ENCODE measurements around the gene INPP5F. TPM values are rescaled to one million over a fixed set of nuclear protein-coding genes. Genes with fewer than 3 reads are reported as not detected.
"Not testable (repeated sequence)": the region's sequence is repeated elsewhere in the genome, so short reads cannot be mapped to it uniquely, and the experiment has no call there.

The INPP5F gene
- total RNA-seq, 1 donor from 2014 or later = 10.6 TPM

DNA sequence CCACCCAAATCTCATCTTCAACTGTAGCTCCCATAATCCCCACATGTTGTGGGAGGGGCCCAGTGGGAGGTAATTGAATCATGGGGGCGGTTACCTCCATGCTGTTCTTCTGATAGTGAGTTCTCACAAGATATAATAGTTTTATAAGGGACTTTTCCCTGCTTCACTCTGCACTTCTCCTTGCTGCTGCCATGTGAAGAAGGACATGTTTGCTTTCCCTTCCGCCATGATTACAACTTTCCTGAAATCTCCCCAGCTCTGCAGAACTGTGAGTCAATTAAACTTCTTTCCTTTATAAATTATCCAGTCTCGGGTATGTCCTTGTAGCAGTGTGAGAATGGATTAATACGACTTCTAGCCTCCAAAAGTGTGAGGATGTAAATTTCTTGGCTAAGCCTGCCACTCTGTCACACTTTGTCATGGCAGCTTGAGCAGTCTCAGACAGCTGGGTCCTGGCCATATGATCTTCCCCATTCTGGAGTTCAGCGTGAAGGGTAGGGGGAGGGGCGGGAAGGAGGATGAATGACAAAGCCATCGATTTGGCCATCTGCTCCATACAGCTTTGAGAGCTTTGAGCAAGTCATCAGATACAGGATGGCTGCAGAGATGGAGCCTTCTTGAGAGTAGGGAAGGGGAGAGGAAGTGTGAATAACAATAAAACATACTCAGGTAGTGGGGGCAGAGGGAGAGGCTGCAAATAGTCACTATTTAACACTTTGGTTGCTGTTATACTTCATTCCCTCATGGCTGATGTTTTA, 19.1 kb upstream of the INPP5F start:
- intact Hi-C loops (cut with micrococcal nuclease) = no loop called here

DNA sequence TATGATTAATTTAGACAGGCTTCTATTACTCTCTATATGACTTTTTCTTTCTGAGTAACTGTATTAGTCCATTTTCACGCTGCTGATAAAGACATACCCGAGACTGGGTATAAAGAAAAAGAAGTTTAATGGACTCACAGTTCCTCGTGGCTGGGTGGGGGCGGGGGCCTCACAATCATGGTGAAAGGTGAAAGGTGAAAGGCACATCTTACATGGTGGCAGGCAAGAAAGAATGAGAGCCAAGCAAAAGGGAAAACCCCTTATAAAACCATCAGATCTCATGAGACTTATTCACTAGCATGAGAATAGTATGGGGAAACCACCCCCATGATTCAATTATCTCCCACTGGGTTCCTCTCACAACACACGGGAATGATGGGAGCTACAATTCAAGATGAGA, 18.5 kb upstream of the INPP5F start:
- intact Hi-C loops (cut with micrococcal nuclease) = not testable (repeated sequence)

DNA sequence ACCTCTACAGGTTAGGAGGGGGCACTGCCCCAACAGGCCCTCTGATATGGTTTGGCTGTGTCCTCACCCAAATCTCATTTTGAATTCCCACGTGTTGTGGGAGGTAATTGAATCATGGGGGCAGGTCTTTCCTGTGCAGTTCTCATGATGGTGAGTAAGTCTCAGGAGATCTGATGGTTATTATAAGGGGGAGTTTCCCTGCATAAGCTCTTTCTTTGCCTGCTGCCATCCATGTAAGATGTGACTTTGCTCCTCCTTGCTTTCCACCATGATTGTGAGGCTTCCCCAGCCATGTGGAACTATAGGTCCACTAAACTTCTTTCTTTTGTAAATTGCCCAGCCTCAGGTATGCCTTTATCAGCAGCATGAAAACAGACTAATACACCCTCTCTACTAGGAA, 14.9 kb upstream of the INPP5F start:
- intact Hi-C loops (cut with micrococcal nuclease) = not testable (repeated sequence)

DNA sequence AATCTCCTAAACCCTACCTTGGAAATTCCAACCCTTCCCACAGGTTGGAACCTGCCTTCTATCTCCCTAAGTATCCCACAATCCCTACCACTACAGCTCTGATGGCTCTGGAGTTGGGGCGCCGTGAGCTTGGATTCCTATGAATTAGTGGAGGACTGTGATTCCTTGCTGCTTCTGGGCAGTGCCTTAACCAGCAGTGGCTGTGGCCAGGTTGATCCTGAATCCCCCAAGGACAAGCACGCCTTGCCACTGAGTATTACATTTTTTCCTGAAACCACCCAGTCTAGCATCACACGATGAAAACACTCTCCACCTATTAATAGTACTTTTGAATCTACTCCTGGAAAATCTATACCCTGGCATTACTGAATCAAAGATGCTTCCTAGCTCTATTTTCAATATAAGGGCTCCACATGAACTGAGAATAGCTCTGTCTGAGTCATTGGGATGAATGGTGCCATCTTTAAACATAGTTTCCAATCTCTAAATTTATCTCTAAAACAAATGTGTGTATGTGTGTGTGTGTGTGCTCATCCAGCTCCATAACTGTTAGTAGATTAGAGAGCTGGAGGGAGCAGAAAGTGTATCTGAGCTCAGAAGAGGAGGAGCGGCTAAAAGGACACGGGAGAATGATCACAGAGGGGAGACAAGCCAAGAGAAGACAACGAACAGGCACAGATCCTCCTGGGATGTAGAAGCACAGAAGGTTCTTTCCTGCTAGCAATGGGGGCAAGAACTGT, 11.9 kb upstream of the INPP5F start:
- intact Hi-C loops (cut with micrococcal nuclease) = no loop called here

DNA sequence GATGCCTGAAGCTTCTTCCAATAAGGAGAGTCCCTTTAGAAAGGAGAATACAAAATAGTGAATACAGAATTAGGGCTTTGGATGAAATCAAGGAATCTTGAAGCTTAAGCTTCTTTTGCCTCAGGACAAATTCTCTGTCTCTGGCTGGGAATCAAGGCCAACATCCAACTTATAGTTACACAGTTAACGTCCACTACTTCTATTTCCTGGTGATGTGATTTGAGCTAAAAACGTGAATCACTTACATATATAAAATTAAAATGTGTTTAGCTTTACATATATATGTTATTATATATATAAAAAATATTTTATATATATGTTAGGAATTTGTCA, 11.4 kb upstream of the INPP5F start:
- intact Hi-C loops (cut with micrococcal nuclease) = no loop called here

DNA sequence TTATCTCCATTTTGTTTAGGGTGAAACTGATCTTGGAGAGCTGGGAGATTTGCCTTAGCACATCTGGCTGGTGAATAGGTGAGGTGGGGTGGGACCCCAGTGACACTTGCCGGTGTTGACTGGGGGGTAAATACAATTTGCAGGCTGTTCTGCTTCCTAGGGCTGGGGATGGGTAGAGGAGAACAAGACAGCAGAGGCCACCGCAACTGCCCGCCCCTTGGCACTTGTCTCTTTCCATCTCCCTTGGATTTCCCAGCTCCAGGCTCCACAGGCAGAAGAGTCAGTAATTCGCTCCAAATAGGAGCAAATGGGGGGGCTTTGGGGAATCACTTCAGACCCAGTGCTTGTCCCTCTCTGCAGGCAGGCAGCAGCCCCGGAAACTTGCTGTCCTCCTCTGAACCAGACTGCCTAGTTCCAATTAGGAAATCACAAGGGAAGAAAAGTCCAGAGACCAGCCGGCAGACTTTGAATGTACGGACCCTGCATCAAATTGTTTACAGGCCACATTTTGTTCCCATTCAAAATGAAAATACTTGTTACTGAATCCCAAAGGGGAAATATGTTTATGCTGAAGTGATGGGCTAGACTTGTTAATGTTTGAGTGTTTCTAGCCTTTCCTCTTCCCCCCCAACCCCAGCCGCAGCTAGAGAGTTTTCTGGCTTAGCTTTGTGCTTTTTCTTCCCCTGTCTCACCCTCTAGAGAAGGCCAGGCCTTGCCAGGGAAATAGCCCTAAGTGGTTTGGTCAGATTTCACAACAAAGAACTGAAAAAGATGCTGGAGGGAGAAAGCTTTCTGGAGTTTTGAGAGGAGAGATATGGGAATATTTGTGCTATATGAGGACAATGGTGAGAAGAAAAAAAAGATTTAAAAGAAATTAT, 10.0 kb upstream of the INPP5F start:
- intact Hi-C loops (cut with micrococcal nuclease) = no loop called here

DNA sequence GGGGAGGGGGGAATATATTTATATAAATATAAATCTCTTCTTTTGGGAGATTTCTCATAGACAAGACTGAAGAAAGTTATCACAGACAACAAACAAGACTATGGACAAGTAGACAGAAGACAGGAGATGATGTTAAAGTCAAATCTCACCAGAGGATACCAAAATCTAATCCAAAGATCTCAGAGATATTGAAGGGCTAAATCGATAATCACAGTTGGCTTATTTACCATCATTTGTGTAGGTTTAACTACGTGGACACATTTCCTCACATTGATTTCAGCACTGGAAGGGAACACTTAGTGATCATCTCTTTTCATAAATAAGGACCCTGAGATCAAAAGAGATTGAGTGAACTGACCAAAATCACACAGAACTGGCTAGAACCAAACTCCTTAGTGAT, 2.7 kb upstream of the INPP5F start:
- intact Hi-C loops (cut with micrococcal nuclease) = loop anchor here (10.0 kb wide), 1 partner anchor 648 kb away; no protein-coding TSS in a partner anchor

DNA sequence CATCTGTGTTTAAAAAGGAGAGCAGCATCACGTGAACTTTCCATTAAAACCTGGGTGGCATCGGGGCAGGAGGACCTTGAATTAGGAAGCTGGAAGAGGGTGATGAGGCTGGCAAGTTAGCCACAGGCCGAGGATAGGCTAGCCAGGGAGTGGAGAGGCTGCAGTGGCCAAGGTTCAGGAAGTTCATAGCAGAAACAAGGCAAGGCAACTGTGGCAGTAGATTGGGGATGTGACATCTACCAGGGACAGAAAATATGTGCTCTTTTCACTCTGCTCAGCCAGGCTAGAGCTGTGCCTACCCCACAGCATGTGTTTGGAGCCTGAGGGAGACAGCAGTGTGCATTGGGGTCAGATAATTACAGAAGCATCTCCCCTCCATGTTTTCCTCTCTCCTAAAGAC, 2.2 kb upstream of the INPP5F start:
- intact Hi-C loops (cut with micrococcal nuclease) = loop anchor here (10.0 kb wide), 1 partner anchor 649 kb away; no protein-coding TSS in a partner anchor

DNA sequence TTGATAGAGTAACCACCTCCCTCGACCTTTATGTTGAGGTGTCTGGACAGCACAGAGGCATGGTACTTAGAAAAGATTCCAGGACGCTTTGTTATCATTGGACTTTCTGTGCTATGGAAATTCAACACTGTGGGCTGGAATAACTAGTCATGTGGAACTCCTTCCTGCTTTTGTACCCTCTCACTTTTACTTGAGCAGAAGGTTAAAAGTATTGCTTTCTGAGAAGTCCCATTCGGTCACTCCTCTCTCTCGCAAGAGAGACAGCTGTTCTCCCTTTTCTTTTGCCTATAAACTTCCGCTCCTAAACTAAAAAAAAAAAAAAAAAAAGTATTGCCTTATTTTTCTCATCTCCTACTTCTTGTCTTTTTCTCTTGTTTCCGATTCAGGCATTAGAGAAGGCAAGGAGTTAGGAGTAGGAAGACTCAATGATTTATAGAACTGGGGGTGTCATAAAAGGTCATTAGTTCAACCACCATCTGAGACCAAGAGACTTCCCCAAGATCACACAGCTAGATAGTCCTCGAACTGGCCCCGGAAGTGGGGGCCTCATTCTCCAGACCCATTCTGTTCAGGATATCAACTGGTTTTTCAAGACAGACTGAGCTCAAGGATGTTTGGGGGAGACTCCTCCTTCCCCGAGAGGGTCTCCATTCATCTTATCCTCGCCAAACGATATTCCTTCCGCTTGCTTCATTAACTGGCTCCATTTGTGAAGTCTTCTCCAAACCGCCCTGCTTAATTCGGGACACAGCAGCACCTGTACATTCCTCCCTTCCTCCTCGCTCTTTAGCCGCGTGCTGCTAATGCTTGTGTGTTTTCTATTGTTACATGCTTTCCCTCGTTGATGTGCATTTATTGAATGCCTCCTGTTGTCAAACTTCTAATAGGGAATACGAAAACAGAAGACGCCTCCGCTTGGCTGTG, 995 bp upstream of the INPP5F start:
- intact Hi-C loops (cut with micrococcal nuclease) = loop anchor here (1.0 to 10.0 kb wide), 4 partner anchors 20 to 650 kb away; partner anchors contain the start of genes BAG3 and RGS10

DNA sequence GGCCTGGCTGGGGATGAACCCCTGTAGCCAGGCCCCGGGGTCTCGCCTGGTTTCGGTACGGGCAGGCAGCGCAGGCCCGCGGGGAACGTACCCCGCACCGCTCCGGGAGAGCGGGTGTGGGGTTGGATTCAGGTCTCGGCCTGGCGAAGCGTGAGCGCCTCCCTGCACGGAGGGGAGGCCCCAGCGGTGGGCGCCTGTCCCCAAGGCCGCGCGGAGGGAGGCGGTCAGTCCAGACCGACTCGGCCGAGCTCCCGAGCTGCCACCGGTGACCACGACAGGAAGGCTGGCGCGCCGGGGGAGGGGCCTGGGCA, 378 bp upstream of the INPP5F start:
- intact Hi-C loops (cut with micrococcal nuclease) = loop anchor here (1.0 to 10.0 kb wide), 4 partner anchors 20 to 651 kb away; partner anchors contain the start of genes BAG3 and RGS10

DNA sequence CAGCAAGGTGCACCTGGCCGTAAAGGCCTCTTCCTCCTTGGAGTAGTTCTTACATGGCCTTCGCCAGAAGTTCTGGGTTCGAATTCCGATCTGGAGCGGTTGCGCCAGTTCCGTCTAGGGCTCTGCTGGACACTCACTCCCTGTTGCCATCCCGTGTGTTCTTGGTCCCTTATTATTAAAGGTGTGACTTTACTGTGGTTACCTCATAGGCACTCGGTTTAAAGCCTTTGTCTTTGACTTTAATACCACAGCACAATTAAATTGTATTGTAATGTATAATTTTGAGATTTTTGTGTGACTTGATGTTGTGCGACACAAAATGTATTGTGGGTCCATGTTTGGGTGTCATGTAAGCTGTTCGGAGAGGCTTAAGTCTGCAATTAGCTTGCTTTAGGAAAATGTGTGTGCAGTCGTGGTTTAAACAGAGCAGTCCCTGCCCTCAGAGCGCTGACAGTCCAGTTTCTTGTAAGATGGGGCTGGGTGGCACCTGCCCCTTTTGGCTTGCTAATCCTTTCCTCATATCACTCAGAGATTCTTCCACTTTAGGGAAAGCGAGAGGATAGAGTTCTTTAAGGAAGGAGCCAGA, 919 bp downstream of the INPP5F start:
- intact Hi-C loops (cut with micrococcal nuclease) = loop anchor here (1.0 to 10.0 kb wide), 5 partner anchors 40 to 652 kb away; partner anchors contain the start of gene MCMBP

DNA sequence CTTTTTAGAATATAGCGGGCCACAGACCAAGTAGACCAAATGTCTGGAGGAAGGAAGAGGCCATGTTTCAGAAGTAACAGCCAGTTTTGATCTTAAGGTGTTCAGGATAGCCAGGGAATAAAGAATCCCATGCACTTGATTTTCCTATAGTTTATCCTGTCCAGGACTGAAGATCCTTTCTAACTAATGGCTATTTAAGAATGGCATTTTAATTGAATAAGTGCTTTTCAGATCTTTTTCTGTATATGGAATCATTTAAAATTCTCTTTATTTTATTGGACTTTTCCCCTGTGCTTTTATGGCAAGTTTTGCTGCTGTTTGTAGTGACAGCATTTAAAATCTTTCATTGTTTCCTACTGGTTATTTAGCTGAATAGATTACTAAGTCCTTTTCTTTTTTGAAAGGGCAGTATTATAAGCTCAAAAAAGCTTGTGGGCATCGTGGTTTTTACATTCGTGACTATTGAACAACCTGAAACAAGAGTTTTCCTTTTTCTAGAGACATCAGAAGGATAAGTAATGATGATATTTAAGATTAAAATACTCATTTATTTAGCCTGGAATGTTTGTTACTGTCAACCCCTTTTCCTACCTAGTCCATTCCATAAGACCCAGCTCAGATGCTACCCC, 2.4 kb downstream of the INPP5F start:
- intact Hi-C loops (cut with micrococcal nuclease) = loop anchor here (10.0 kb wide), 1 partner anchor 653 kb away; no protein-coding TSS in a partner anchor

DNA sequence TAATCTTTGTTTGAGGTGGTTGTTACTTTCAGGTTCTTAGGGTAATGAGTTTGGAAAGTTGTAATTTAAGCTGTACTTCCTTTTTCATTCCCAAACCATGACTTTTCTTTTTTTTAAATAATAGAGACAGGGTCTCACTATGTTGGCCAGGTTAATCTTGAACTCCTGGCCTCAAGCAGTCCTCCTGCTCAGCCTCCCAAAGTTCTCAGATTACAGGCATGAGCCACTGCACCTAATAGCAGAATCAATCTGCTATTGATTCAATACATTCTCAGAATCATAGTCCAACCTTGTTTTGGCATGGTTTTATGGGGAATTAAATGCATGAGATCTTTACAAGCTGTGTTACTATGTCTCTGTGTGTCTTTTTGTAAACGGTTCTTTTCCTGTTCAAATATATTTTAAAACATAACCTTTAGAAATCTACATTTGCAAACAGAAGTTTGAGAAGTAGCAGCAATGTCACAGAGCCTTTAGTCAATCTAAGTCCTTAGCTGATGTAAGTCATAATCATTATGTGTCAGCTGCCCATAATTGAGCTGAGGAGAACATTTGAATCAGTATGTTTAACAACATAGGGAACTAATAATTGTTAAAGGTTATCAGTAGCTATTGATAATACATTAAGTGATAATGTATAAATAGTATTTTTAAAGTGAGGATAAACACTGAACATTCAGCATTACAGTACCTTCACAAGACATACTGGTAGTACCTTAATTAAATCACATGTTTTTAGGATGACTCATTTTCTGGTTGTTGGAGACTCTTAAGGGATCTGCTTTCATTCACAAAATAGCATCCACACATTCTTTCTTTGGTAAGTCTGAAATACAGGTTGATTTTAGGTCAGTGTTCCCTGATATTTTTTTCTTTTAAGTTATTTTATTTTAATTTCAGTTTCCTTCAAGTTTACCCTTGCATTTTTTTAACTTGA, 8.8 kb downstream of the INPP5F start:
- intact Hi-C loops (cut with micrococcal nuclease) = no loop called here

DNA sequence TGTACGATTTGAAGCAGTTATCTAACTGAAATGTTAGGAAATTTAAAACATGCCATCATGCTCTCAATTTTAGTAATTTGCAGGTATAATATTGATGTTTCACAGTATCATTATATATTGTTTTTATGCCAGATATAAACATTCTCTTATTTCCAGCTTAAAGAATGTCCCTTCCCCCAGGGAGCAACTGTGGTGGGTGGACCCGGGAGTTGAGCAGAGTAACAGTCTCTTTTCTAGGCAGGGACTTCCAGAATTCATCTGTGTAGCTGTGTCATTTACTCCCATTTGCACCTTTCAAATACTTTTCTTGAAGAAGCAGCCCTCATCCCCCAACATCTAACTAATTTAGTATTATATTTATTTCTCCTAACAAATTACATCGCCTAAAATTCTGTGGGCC, 9.6 kb downstream of the INPP5F start:
- intact Hi-C loops (cut with micrococcal nuclease) = no loop called here

DNA sequence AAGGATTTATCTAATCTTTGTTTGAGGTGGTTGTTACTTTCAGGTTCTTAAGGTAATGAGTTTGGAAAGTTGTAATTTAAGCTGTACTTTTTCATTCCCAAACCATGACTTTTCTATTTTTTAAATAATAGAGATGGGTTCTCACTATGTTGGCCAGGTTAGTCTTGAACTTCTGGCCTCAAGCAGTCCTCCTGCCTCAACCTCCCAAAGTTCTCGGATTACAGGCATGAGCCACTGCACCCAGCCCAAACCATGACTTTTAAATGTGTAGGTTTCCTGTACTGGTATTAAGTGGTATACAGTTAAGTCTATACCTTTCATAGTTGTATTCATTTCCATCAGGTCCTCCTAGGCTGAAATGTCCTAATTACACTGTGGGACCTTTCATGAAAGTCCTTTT, 10.4 kb downstream of the INPP5F start:
- intact Hi-C loops (cut with micrococcal nuclease) = no loop called here

DNA sequence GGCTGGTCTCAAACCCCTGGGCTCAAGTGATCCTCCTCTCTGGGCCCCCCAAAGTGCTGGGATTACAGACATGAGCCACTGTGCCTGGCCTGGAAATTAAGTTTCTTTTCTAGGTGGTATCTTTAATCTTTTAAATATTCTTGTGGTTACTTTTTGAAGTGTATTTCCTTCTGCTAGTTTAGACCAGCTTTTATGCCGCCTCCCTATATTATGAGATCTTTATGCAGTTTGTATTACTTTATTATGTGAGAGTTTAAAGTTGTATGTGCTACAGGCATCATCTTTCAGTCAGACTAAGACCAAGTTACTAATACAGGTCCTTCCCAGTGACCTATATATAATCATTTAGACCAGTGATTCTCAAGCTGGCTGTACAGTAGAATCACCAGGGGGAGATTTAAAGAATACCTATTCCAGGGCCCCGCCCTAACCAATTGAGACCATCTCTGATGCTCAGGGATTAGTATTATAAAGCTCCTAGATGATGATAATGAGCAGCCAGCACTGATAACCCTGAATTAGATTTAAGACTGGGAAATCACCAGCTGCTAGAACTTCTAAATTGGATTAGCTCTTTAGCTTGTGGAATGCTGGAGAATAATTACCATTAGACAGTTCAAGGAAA, 11.3 kb downstream of the INPP5F start:
- intact Hi-C loops (cut with micrococcal nuclease) = no loop called here

DNA sequence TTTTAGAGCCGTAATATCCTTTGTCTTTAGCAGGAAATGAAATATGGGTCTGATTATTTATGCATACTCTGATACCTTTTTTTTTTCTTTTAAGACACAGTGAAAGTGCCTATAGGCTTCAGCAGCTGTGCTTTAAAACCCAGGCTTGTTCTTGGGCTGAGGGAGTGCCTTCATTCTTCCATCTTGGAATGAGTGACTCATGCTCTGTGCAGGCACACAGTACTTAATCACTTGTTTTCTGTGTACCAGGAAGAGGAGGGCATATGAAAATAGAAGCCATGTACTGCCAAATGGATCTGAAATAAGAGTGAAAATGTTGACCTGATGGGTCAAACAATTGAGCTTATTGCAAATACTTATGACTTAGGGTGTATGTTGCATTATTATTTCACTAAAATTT, 12.0 kb downstream of the INPP5F start:
- intact Hi-C loops (cut with micrococcal nuclease) = no loop called here

DNA sequence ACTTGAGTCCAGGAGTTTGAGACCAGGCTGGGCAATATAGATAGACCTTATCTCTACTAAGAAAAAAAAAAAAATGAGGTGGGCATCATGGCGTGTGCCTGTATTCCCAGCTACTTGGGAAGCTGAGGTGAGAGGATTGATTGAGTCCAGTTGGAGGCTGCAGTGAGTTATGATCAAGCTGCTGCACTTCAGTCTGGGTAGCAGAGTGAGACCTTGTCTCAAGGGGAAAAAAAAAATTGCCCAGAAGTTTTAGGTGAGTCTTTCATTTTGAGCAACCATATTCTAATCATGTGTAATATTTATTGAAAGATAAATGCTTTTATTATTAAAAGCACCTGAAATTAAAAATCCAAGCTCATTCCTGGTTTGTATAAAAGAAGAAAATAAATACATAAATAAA, 13.1 kb downstream of the INPP5F start:
- intact Hi-C loops (cut with micrococcal nuclease) = no loop called here

Data from T-helper 2 cell treated with Interferon-gamma antibody and Interleukin-4, amounts not matched to agents 100 ng/mL and 5 ng/mL, for 36 hours (primary cell).